OCI-M2 (cell line): ENCODE results near the gene KTN1.

Source experiments
- DNase-seq: peaks from one replicate; lab custom pipeline; 2025; ENCODE audit not compliant: unreplicated experiment; lab: John Stamatoyannopoulos, UW

The KTN1 gene

DNA sequence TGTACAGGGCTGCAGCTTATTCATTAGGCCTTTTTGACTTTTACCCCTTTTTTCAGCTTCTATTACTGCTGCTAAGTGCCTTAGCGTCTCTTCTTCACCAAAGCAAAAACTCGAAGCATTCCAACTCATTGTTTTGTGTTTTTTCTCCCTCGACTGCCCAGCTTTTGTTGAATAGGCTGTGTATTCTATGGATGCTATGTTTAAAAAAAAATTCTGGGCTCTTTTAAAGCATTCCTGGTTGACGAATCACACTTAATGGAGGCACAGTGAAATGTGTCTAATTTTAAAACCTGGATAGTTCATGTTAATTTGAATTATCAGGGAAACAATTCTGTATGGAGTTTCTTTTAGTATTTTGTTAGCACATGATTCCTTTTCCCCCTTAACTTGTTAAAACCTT lies 29.7 kb downstream of the KTN1 start:
- DNase-seq: no peak

DNA sequence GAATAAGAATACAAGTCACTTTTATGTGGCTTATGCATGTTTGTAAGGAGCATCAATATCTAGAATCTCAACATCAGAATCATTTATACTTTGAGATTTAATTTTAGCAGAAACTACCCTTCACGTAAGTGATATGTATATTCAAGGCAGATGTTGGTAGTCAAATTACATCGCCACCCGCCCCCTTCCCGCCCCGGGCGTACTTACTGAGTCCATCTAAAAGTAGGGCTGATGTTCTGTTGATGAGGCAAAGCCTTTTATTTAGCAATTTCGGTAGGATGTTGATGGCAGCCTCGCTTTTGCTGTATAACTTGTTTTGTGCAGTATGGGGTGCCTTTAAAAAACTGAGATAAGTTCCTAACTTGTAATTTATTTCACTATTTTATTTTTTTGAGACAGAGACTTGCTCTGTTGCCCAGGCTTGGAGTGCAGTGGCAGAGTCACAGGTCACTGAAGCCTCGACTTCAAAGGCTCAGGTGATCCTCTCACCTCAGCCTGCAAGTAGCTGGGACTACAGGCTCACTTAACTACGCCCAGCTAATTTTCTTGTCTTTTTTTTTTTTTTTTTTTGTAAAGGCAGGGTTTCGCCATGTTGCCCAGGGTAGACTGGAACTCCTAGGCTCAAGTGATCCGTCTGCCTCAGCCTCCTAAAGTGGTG lies 30.8 kb downstream of the KTN1 start:
- DNase-seq: no peak

DNA sequence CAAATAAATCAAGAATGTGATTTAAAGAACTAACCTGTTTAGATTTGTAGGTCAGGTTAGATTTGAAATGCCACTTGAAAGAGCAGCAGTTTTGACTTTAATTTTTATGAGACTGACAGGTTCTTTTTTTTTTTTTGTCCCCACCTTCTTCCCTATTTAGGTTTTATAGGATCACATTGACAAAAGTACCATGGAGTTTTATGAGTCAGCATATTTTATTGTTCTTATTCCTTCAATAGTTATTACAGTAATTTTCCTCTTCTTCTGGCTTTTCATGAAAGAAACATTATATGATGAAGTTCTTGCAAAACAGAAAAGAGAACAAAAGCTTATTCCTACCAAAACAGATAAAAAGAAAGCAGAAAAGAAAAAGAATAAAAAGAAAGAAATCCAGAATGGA lies 31.9 kb downstream of the KTN1 start:
- DNase-seq: no peak

DNA sequence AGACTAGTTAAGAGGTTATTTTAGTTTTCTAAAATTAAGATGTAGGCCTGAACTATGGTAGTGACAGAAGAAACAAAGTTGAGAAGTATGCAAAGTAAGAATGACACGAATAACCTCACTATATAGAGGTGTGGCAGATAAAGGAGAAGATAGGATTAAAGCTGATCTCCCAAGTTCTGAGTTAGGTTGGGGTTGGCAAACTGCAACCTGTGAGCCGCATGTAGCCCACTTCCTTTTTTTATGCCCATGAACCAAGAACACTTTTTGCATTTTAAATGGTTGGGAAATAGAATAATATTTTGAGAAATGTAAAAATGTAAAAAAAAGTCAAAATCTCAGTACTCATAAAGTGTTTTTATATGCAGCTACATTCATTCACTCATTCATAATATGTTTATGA lies 34.3 kb downstream of the KTN1 start:
- no peak for DNase-seq

DNA sequence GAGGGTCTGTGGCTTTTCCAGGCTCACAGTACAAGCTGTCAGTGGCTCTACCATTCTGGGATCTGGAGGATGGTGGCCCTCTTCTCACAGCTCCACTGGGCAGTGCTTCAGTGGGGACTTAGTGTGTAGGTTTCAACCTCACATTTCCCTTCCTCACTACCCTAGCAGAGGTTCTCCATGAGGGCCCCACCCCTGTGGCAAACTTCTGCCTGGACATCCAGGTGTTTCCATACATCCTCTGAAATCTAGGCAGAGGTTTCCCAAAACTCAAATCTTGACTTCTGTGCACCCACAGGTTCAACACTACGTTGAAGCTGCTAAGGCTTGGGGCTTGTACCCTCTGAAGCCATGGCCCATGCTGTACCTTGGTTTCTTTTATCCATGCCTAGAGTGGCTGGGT lies 40.3 kb downstream of the KTN1 start:
- DNase-seq: no peak

DNA sequence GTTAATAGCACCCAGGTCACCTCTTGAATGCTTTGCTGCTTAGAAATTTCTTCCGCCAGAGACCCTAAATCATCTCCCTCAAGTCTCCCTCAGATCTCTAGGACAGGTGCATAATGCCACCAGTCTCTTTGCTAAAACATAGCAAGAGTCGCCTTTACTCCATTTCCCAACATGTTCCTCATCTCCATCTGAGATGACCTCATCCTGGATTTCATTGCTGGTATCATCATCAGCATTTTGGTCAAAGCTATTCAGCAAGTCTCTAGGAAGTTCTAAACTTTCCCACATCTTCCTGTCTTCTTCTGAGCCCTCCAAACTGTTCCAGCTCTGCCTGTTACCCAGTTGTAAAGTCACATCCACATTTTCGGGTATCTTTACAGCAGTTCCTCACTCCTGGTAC lies 41.0 kb downstream of the KTN1 start:
- no peak for DNase-seq

DNA sequence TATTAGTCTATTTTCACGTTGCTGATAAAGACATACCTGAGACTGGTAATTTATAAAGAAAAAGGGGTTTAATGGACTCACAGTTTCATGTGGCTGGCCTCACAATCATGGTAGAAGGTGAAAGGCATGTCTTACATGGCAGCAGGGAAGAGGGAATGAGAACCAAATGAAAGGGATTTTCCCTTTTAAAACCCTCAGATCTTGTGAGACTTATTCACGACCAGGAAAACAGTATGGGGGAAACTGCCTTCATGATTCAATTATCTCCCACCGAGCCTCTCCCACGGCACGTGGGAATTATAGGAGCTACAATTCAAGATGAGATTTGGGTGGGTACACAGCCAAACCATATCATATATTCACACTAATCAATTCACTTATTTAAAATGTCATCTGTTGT lies 41.4 kb downstream of the KTN1 start:
- no peak for DNase-seq

DNA sequence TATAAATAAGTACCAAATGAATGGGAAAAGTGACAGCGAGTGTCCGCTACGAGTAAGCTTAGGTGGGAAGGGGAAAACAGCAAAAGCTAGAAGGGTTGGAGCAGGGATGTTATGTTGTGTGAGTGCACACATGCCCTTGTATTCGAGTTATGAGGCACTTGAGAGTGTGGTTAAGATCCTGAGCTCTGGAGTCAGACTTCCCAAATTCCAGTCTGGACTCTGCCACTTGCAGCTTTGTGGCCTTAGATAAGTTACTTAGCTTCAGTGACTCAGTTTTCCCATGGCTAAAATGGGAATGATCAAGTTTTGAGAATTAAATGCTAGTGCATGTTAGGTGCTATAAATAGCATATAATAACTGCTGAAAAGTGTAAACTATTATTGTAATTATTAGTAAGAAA lies 44.9 kb downstream of the KTN1 start:
- DNase-seq: no peak

DNA sequence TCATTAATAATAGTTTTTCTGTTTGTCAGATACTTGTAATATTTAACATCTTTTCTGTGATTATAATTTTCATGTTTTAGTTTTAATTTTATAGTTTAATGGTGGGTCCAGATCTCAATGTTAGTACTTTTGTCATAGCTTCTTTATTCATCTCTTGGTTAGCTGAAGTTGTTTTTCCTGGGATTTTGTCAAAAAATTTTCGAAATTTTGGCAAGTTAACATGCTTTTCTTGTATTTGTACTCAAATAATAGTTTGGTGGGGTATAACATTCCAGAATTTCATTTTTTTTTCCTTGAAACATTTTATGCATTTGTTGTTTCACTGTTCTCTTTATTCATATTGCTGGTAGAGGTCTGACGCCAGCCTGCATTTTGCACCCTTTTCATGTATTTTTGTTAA lies 45.5 kb downstream of the KTN1 start:
- DNase-seq: no peak

DNA sequence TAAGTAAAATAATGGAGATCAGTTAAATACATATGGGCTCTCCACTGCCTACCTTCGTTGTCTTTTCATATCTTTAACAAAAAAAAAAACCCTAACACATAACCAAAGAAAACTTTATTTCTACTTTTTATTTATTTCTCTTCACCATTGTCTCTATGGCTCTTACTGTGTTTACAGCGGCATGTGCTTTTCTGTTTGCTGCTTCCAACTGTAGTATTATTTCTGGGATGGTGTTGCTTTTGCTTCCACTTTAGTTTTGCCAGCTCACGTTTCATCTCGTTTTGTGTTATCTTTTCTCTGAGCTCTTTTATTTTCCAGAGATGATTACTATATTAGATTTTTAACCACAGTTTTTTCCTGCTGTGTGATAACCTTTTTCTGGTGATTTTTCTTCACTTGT lies 46.1 kb downstream of the KTN1 start:
- DNase-seq: no peak

DNA sequence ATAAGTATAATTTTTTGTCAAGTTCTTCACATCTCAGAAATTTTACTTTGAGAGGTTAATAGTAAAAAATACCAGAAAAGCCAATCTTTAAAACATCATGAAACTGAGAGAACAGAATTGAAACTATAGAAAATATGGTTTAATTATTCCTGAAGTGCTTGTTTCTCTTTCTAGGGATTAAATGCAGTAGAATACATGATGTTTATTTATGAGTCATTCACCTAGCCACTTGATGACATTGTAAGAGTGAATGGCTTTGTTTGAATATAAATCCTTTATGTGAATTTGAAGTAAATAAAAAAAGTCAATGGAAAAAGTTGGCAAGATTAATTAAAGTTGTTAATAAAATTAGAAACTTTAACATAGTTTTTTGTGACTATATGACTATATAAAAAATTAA lies 48.4 kb downstream of the KTN1 start:
- DNase-seq: no peak

DNA sequence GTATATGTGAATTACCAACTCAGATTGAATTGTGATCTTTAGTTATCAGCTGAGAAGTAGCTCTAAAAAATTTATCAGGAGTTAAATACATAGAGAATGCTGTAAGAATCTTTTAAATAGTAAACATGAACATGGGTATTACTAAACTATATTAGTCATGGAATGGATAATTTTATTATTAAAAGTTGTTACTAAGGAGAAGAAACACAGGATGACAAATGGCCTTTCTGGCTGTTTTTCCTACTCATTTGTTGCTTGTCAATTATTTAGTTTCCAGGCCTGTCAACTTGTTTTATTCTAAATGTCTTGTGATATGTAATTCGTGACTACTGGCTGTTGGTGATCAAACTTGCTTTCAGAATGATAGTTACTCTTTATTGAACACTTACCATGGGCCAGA lies 58.7 kb downstream of the KTN1 start:
- DNase-seq: no peak

DNA sequence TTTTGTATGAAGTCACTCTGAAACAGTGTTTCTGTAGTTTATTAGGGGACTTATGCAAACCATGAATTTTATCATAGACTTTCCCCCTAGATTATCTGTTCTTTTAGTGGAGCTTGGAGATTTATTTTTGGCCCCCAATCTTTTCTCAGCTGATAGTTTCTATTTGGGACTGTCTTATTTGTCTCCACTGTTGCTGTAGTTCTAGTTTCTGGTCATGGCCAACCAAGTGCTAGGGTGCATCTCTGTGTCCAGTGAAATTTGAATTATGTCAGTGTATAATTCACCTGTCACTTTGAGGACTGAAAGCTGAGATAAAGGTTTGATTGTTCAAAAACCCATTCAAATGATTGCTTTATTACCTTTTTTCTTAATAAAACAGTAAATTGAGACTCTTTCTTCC lies 61.3 kb downstream of the KTN1 start:
- no peak for DNase-seq

DNA sequence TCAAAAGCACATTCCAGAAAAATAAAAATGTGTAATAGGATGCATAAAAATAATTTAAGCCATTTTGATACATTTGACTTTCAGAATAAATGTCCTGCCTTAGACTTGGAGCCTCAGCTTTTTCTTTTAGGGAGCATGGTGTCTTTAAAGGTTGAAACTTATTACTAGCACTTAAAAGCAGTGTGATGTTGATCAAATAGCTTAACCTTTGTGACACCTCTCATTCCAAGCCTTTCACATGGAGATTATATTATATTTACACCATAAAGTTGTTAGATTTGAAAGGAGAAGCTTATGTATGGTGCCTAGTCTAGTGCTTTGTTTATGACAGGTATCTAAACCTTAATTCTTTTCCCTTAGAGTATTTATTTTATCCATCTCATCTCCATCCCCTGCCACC lies 61.9 kb downstream of the KTN1 start:
- no peak for DNase-seq

DNA sequence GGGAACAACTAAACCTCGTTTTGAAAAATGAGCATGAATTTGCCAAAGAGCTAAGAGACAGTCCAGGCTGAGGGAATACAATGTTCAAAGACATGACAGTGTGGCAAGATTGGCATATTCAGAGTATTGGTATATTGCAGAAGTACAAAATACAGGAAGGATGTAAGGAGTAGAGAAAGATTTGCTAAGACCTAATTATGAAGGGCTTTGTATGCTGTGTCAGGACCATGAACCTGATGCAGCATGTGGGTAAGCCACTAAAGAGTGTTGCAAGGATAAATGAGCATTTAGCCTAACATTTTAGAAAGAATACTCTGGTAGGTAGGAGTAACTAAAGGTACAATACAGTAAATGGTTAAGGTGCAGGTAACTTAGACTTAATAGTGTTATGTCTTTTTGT lies 65.1 kb downstream of the KTN1 start:
- DNase-seq: no peak

DNA sequence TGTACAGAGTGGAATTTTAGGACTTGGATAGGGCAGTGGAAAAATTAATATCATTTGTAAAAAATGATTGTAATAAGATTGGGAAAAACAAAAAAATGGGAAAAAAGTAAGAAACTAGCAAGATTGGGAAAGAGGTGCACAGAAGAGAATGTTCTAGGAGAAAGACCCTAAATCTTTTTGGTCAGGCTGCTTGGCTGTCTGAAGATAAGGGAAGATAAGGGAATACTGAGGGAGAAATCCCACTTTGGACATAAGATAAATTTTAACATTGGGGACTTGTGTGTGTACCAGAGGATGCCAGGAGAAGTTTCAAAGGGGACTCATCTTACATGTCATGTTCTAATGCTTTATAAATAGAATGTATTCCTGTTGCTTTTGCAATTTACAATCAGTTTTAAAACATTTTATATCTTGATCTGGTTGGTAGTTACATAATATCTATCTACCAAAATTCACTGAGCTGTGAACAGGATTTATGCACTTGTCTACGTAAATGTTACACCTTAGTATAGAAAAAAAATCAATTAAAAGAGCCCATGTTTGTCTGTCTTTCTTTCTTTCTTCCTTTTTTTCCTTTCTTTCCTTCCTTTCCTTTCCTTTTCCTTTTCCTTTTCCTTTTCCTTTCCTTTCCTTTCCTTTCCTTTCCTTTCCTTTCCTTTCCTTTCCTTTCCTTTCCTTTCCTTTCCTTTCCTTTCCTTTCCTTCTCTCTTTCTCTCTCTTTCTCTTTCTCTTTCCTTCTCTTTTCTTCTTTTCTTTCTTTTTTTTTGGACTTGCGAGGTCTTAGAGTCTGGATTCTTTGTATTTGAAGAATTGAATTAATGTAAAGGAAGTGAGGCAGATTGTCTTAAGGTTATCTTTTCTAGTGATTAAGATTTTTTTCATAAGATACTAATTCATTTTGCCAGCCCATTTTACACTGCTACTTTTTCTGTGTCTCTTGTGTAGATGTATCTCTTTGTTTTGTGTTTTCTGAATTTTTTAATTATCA lies 66.1 kb downstream of the KTN1 start:
- DNase-seq: no peak

DNA sequence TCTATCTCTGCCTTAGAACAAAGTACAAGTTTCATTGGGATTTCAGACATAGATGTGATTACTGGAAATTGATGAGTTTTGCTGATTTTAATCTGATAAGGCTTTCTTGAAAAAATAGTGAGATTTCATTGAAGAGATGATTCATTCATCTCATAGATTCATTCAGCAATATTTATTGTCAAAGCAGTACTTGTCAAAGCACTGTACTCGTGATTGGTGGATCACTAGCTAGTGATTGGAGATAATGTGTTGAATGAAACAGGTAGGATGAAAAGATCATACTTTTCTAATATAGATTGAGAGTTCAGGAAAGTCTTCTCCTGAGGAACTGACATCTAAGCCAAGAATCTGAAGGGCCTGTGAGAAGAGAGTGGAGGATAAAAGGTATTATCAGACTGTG lies 71.0 kb downstream of the KTN1 start:
- no peak for DNase-seq

DNA sequence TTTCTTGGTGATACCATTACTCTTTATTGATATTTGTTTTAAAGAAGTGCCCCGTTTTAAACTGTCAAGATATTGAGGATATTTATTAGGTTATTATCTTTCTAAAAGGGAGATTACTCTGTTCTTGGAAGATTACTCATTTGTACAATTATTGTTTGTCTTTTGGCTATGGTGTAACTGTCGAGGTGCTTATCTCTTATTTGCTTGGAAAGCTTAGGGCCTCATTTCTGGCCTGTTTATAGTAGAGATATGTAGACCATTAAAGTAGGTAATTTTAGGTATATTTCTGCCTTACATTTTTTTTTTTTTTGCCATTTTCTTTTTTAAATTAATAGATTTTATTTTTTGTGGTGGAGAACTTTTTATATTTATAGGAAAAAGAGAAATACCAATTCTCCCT lies 74.2 kb downstream of the KTN1 start:
- DNase-seq: no peak

DNA sequence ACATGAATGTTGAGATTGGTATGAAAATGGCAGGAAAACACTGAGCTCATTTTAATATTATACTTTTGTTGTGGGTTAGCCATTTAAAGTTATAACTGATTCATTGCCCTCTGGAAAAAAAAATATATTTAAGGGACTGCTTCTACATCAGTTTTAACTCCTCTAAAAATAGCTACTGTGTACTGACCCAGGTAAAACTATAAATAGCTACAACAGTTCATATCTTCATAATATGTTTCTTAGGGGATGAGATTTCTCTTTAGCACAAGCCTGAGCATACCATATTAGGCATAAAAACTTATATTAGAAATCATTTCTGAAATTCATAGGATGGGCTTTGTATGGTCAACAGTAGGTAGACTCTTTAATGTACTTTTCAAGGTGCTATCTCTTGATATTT lies 81.0 kb downstream of the KTN1 start:
- DNase-seq: no peak

DNA sequence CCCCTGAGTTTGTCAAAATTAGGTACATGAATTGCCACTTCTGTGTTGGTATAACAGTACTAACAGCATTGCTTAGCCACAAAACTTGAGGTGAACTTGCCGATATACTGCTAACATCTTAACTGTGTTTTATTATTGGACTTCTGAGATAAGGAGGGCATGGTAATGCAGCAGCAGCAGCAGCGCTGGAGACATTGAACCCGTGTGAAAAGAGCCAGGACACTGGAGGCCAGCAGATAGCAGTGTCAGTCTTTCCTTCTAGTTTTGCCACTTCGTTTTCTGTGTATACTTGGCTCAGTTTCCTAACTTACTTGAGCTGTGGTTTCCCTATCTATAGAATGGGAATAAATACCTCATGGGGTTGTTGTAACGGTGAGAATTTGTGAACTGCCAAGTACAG lies 82.7 kb downstream of the KTN1 start:
- no peak for DNase-seq

DNA sequence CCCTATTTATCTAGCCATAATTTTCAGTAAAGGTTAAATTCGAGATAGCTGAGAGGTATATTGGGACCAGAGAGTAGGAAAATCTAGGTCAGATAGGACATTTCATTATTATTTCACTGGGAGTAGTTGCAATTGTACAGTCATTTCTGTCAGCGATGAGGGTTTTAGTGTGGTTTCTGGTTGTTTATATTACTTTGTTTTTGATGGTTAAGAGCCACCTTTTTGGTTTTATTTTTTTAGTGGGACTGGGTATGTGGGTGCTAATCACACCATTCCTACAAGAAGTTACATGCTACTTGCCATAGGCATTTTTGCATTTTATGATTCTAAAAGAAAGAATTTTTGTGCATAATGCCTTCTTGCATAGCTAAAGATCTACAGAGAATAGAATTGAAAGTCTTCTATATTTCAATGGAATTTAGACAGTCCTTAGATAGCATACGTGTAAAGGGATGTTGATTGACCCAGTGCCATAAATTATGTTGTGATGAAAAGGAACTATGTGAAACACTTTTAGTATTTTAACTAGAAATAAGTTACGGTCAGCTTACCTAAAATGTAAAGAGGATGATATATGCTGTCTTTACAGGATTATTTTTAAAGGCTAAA lies 85.2 kb downstream of the KTN1 start:
- DNase-seq: no peak

DNA sequence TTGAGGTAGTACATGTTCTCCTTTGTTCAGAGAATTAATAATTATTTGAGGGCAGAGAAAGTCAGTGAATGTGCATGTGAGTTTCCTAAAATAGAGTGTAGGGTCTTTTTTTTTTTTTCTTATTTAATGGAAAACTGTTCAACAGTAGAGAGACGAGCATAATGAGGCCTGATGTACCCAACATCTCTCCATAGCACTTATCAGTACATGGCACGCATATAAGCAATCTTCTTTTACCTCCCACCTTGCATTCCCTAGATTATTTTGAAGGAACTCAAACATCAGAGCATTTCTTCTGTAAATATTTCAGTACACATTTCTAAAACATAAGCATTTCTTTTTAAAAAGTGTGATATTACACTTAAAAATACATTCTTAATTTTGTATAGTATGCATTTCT lies 87.8 kb downstream of the KTN1 start:
- no peak for DNase-seq
